ENCODE data around the gene ARHGAP42.
"Not testable (repeated sequence)": the region's sequence is repeated elsewhere in the genome, so short reads cannot be mapped to it uniquely, and the experiment has no call there.

ARHGAP42 gene

GRCh38 chr11:100716838-100717237, 29.8 kb downstream of the ARHGAP42 start:
- DNase-seq (ENCODE audit: insufficient read length, low spot score) (no peak), FAIRE-seq (no peak)

DNA sequence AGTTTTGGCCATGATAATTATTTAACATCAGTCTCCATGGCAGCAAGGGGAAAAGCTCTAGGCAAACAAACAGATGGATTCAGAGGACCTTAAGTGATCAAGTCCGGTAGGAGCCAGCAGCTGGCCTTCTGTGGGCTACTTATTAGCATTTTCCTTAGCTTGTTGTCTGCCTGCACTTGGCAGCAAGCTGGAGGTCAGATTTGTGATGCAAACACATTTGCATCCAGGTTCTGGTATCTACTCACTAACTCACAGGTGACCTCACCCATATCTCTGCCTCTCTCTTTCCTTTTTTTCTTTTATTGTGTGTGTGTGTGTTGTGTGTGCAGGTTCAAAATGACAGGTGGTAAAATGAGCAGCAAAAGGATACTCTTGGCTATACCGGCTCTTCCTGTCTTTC, 32.3 kb downstream of the ARHGAP42 start:
- no peak for DNase-seq (ENCODE audit: insufficient read length, low spot score)
- no peak for FAIRE-seq

DNA sequence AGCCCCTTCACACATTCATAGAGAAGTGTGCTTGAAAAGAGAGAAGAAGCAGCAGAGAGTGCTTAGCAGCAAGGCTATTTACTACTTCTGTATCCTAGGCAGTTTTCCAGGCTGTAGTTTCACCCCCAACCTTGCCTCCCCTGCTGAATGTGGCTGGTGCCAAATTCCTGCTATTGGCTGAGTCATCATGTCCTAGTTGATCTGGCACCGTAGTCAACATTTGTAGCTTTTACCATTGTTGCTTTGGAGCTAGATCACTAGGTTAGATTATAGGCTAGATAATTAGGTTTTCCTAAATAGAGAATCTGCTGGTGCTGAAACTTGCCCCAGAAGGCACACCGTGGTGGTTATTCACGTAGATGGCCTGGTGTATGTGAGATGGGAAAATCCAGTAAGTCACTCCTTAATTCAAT, 32.7 kb downstream of the ARHGAP42 start:
- DNase-seq (ENCODE audit: insufficient read length, low spot score) (no peak), FAIRE-seq (no peak)

GRCh38 chr11:100726680-100727079, 39.6 kb downstream of the ARHGAP42 start:
- no peak for FAIRE-seq

DNA sequence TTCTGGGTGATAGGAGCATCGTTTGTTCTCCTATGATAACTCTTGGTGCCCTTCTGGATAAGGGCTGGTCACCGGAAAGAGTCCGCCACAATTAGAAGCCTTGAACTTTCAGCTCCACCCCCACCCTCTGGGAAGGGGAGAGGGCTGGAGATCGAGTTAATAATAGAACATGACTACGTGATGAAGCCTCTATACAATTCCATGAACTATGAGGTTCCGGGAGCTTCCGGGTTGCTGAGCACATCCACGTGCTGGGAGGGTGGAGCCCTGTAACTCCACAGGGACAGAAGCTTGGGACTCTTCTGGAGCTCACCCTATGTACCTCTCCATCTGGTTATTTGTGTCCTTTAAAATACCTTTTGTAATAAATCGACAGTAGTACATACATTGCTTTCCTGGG, 40.3 kb downstream of the ARHGAP42 start:
- no peak for FAIRE-seq
- DNase-seq (ENCODE audit: insufficient read length, low spot score): no peak

More at GRCh38 chr11:100726680-100727079, 39.6 kb downstream of the ARHGAP42 start:
- DNase-seq (ENCODE audit: insufficient read length, low spot score): no peak

DNA sequence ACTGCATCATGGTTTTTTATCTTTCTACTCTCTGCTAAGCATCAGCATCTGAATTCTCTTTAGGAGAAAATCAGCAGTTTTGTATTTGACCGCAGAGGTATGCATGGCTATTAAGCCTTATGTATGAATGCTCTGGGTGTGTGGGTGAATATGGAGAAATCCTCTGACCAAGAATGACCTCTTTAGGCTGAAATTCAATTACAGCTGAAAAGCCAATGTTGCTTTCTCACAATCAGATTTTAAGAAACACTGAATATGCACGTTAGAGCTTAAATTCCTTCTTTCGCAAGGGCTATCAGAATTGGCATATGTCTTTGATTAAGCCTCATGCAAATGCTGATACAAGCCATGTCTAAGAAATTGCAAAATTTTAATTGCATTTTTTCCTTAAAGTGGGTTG, 43.2 kb downstream of the ARHGAP42 start:
- DNase-seq (ENCODE audit: insufficient read length, low spot score) (no peak), FAIRE-seq (no peak)

- DNase-seq (ENCODE audit: insufficient read length, low spot score) (no peak), FAIRE-seq (no peak)
Observed at GRCh38 chr11:100731471-100731870, 44.4 kb downstream of the ARHGAP42 start.

- FAIRE-seq: no peak
- no peak for DNase-seq (ENCODE audit: insufficient read length, low spot score)
Observed at GRCh38 chr11:100732949-100733348, 45.9 kb downstream of the ARHGAP42 start.

- FAIRE-seq (peak; percentile 49), DNase-seq (ENCODE audit: insufficient read length, low spot score) (no peak)
Observed at GRCh38 chr11:100734743-100735527, 47.8 kb downstream of the ARHGAP42 start.

DNA sequence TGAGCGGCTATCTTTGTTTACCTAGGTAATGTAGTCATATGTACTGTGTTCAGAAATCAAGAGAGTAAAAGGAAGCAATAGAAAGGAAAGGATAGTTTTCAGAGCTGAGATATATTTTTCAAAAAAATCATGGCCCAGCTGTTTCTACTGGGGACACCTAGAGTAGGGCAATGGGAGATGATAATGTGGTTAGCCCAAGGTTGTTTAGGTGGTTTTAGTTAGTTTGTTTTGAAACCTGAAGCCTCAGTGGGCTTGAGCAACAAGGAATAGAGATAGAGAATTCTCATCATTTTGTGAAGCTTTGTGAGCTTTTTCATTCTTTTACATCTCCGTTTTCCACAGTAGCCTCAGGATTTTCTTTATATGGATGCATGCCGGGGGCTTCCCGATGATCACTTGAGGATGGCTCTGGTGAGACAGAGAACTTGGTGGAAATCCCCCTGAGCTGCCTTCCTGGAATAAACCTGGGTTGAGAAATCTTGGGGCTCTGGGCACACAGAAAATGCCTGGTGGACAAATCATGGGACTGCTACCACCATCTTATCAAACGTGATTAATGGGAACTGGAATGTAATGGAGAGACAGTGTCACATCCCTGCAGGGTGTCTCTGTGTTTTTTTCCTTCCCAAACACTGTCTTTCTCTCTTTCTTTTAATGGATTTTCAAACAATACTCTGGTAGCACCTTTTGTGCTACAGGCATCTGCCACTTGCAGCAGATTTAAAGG, 49.0 kb downstream of the ARHGAP42 start:
- FAIRE-seq: no peak
- no peak for DNase-seq (ENCODE audit: insufficient read length, low spot score)

- no peak for FAIRE-seq
- DNase-seq (ENCODE audit: insufficient read length, low spot score): no peak
Observed at GRCh38 chr11:100738701-100739270, 51.7 kb downstream of the ARHGAP42 start.

DNA sequence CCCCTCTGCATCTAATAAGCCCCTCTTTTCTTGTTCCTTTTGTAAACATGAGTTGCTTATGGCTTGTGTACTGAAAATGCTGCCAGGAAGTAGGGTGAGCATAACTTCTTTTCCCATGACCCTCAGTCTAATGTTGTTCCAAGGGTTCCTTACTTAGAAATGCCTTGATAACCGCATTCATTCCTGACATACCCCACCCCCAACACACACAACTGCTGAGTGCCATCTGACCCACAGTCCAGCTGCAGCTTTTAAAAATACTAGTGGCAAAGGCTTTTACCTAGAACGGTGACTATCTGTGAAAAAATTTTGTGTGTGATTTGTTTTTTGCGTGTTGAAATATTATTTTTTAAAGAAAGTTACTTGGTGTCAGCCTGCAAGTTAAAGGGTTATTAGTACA, 52.6 kb downstream of the ARHGAP42 start:
- FAIRE-seq (no peak), DNase-seq (ENCODE audit: insufficient read length, low spot score) (no peak)

- FAIRE-seq (no peak), DNase-seq (ENCODE audit: insufficient read length, low spot score) (no peak)
Observed at GRCh38 chr11:100740440-100740839, 53.4 kb downstream of the ARHGAP42 start.

GRCh38 chr11:100741866-100742625, 55.0 kb downstream of the ARHGAP42 start:
- FAIRE-seq: no peak
- no peak for DNase-seq (ENCODE audit: insufficient read length, low spot score)

- FAIRE-seq (no peak), DNase-seq (ENCODE audit: insufficient read length, low spot score) (no peak)
Observed at GRCh38 chr11:100746448-100746847, 59.4 kb downstream of the ARHGAP42 start.

GRCh38 chr11:100748153-100748552, 61.1 kb downstream of the ARHGAP42 start:
- FAIRE-seq: no peak

DNA sequence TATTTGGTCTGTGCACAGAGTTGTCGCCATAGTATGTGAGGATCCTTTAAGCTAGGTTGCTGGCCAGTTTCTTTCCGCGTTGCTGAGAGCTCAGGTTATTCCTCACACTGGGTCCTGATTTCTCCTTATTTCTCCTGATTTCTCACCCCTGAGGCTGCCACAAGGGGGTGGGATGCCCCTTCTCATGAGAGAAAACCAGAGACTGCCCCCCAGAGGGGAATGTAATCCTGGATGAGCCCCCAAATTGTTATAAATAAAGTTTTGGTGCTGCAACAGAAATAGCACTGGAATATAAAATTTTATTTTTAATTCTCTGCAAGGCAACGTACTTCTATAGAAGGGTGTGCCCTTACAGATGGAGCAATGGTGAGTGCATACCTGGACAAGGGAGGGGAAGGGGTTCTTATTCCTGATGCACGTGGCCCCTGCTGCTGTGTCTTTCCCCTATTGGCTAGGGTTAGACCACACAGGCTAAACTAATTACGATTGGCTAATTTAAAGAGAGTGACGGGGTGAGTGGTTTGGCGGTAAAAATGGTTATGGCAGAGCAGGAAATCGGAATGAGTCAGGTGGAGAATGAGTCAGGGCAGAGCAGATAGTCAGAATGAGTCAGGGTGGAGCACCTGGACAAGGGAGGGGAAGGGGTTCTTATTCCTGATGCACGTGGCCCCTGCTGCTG, 62.9 kb downstream of the ARHGAP42 start:
- not testable (repeated sequence) for DNase-seq (ENCODE audit: insufficient read length, low spot score); FAIRE-seq

More at GRCh38 chr11:100748153-100748552, 61.1 kb downstream of the ARHGAP42 start:
- DNase-seq (ENCODE audit: insufficient read length, low spot score): no peak

DNA sequence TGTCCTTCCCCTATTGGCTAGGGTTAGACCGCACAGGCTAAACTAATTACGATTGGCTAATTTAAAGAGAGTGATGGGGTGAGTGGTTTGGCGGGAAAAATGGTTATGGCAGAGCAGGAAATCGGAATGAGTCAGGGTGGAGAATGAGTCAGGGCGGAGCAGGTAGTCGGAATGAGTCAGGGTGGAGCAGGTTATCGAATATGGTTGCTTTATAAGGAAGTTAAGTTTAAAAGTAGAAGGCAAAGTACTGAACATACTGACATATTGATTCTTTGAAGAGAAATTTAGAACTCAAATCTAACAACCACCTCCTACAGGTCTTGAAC, 63.4 kb downstream of the ARHGAP42 start:
- not testable (repeated sequence) for DNase-seq (ENCODE audit: insufficient read length, low spot score); FAIRE-seq

DNA sequence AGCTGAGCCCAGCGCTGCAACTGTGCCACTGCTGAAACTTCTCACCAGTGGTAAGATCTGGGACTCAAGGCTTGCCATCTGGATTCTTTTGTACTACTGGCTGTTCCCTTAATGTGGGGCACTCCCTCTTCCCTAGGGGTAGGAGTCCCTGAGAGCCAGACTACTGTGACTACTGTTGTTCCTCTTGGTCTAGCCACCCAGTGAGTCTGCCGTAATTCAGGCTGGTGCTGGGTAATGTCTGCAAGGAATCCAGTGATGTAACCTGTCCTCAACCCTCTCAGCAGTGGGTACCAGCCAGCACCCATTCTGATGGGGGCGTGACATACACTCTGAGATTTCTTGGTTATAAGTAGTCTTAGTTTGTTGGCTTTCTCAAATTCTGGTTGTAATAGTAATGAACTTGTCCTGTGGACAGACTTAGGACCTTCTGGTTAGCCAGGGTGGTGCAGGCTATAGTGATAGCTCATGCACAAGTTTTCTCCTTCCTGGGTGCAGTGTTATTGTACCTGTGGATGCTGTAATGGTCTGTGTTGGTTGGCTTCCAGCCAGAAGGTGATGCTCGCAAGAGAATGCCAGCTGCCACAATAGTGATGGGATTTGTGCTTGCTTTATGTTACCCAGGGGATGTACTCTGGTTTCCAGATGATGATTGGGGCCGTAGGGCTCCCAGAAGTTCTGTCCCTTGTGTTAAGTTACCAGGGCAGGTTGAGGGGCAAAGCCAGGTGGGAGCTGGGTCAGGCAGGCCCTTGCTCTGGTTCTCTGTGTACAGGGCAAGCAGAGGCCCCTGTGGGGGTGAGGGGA, 65.5 kb downstream of the ARHGAP42 start:
- no peak for DNase-seq (ENCODE audit: insufficient read length, low spot score)
- no peak for FAIRE-seq

DNA sequence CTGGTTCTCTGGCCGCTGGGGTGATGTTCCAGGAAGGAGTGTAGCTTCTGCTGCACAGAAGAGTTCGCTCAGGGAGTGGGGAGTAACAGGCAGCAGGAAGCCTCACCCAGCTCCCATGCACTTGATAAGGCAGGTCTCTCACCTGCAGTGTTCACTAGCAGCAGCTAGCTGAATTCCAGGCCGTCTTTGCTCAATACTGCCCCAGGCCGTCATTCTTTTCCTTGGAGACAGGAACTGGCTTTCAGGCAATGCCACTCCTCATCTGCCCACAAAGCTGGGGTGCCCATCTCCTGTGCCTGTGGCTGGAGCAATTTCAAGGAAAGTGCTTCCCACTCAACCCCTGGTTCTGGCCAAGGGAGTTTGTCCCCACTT, 66.1 kb downstream of the ARHGAP42 start:
- FAIRE-seq (no peak), DNase-seq (ENCODE audit: insufficient read length, low spot score) (no peak)
